ENCODE data around the gene C4orf51. TPM values are rescaled to one million over a fixed set of nuclear protein-coding genes. Genes with fewer than 3 reads are reported as not detected.

C4orf51 gene
- total and polyA plus RNA-seq, 2 of the 8 experiments (the other 6 are each of a cell fraction or from before 2014, with no cell fraction given), result 0.54 TPM; not detected in 1

GRCh38 chr4:145656156-145656555 lies 23.8 kb upstream of the C4orf51 start (continued):
- TF ChIP-seq CHD7 (IDR thresholded peaks at IDR 0.05; ENCODE audit: insufficient replicate concordance, low read length) (no peak), CTBP2 (IDR thresholded peaks at IDR 0.05; ENCODE audit: borderline replicate concordance, insufficient read depth, insufficient read length, low read length) (no peak), CHD1 (IDR thresholded peaks at IDR 0.05; ENCODE audit: low read depth, low read length) (no peak), BRCA1 (IDR thresholded peaks at IDR 0.05; ENCODE audit: low read depth, low read length) (no peak), RXRA (IDR thresholded peaks at IDR 0.05; ENCODE audit: insufficient read depth, low read depth, low read length) (no peak), ZNF274 (IDR thresholded peaks at IDR 0.05; ENCODE audit: borderline replicate concordance, extremely low read depth, low read length) (no peak), SIRT6 (IDR thresholded peaks at IDR 0.05; ENCODE audit: low read length) (no peak), SP1 (IDR thresholded peaks at IDR 0.05; ENCODE audit: low read depth, low read length) (no peak), MAX (IDR thresholded peaks at IDR 0.05) (no peak), SP4 (IDR thresholded peaks at IDR 0.05; ENCODE audit: low read length) (no peak)

Data from H1 (cell line).